ENCODE data around the gene SNAP29.
"Not testable (repeated sequence)": the region's sequence is repeated elsewhere in the genome, so short reads cannot be mapped to it uniquely, and the experiment has no call there.

SNAP29 gene

GRCh38 chr22:20931126-20931654, 72.4 kb downstream of the SNAP29 start:
- no peak for DNase-seq (ENCODE audit: low spot score)

- DNase-seq (ENCODE audit: low spot score): no peak
Observed at GRCh38 chr22:20933910-20934309, 75.1 kb downstream of the SNAP29 start.

GRCh38 chr22:20935049-20935448, 76.2 kb downstream of the SNAP29 start:
- DNase-seq (ENCODE audit: low spot score): not testable (repeated sequence)

GRCh38 chr22:20935780-20936539, 77.2 kb downstream of the SNAP29 start:
- DNase-seq (ENCODE audit: low spot score): not testable (repeated sequence)

DNA sequence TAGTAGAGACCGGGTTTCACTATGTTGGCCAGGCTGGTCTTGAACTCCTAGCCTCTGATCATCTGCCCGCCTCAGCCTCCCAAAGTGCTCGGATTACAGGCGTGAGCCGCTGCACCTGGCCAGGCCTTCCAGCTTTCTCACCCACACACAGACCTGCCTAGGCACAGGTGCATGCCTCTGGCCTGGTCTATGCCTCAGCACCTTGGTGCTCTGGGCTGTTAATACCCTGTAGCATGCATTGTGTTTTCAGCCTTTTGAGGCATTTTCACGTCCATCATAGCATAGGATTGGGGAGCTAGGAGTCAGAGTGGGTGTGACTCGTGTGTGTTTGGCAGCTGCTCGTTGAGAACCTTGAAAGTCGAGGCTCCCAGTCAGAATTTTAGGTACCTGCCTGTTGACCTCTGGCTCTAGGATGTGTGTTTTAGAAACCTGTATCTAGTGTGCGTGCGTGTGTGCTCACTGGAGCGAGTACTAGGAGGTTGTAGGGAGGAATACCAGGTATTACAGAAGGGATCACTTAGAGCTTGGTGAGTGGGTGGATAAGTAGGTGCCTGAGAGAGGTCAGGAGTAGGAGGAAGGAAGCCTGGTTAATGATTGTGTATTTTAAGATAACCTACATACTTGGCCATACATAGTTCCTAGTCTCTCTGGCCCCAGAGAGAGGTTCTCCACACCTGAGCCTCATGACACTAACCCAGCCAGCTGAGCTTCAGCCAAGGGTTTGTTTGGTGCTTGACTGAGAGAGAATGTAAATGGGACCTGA, 78.4 kb downstream of the SNAP29 start:
- no peak for DNase-seq (ENCODE audit: low spot score)

DNA sequence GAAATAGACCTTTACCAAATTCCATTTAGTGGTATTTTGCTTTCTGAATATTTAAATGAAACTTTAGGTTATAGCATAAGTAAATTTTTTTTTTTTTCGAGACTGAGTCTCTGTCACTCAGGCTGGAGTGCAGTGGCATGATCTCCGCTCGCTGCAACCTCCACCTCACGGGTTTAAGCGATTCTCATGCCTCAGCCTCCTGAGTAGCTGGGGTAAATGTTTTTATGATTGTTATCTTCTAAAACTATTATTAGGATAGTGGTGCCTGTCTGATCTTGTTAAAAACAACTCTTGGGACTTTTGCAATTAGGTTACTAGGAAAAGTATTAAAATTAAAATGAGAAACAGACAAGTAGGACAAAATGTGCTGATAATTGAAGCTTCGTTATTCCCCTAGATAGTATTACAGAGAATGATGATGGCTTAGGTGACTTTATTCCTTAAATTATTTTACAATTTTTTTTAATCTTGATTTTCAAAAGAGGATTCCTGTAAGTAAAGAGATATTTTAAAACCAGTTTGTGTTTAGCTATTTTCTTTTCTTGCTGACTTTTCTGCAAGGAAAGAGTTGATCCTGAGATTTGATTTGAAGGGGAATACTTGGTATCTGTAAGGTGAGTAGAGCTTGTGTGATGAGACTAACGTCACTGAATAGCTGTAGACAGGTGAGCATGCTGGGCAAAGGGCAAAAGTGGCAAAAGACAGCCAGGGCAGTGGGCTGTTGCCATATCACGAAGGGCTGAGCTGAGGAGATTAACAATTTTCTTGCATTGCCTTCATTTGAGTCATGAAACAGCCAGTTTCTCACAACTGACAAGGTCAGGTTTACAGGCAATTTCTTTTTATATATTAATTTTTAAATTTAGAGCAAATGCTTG, 79.2 kb downstream of the SNAP29 start:
- DNase-seq (ENCODE audit: low spot score): no peak

GRCh38 chr22:20939457-20940185, 80.8 kb downstream of the SNAP29 start:
- not testable (repeated sequence) for DNase-seq (ENCODE audit: low spot score)

DNA sequence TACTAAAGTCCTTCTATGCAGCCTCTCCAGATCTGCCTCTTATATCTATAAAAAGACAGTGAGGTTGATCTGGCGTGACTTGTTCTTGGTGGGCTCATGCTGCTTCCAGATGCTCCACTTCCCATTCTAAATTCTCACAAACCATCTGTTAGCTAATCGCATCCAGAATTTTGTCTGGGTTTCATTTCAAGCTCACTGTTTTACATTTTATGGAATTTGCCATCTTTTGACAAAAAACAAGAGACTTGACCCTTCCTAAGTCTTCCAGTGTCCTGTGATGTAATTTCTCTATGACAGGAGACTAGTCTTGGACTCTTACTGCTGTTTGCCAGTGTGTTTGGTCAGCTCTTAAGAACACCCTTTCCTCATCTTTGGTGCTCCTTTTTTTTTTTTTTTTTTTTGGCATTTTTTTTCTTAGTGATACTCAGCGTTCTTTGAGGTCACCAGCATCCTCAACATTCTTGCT, 81.4 kb downstream of the SNAP29 start:
- no peak for DNase-seq (ENCODE audit: low spot score)

Measured in putamen (tissue), 1 donor.